ENCODE data around the gene CYP3A5. TPM values are rescaled to one million over a fixed set of nuclear protein-coding genes. Genes with fewer than 3 reads are reported as not detected.
"Not testable (repeated sequence)": the region's sequence is repeated elsewhere in the genome, so short reads cannot be mapped to it uniquely, and the experiment has no call there.

Gene CYP3A5
- total RNA-seq, 4 donors from 2014 or later = 0.91 to 4.6 (median 2.3) TPM

DNA sequence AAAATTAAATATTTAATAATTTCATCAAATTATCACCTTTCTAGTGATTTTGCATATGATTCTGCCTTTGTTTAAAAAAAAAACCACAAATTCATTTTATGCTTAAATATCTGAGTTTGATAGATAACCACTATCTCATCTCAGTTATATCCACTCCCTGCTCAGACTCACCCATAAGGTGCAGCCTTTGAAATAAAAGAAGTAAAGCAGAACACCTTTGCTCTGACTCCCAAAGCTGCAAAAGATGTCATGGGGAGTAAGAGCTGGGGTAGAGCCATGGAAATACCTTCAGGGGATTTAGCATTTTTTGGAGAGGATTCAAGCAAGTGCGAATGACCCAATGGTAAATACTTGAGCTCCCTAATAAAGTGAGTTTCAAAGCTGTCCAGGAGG is 15.1 kb upstream of the CYP3A5 start:
- intact Hi-C loops (cut with DNase I) = no loop called here
- peaks cover 0 to 12% (median 0%) of the 10 kb centered on the region in 4 donors for H3K4me1 ChIP-seq
- TF ChIP-seq POLR2A (IDR thresholded peaks at IDR 0.05; ENCODE audit: low read depth) (no peak), POLR2AphosphoS5 (IDR thresholded peaks at IDR 0.05) (no peak), EP300 (IDR thresholded peaks at IDR 0.05) (no peak)
- TF ChIP-seq, protein P1, sequence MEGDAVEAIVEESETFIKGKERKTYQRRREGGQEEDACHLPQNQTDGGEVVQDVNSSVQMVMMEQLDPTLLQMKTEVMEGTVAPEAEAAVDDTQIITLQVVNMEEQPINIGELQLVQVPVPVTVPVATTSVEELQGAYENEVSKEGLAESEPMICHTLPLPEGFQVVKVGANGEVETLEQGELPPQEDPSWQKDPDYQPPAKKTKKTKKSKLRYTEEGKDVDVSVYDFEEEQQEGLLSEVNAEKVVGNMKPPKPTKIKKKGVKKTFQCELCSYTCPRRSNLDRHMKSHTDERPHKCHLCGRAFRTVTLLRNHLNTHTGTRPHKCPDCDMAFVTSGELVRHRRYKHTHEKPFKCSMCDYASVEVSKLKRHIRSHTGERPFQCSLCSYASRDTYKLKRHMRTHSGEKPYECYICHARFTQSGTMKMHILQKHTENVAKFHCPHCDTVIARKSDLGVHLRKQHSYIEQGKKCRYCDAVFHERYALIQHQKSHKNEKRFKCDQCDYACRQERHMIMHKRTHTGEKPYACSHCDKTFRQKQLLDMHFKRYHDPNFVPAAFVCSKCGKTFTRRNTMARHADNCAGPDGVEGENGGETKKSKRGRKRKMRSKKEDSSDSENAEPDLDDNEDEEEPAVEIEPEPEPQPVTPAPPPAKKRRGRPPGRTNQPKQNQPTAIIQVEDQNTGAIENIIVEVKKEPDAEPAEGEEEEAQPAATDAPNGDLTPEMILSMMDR (IDR thresholded peaks at IDR 0.05) = no peak
- H3K27ac ChIP-seq (replicated peaks in 1 of 4) = no peak overlapping the region
- WGBS = 76% methylated on average over 1 of the region's 1 CpG
- no peaks in the 10 kb centered on the region for H3K36me3 ChIP-seq
- H3K9me3 ChIP-seq = peaks cover 0 to 7% (median 2%) of the 10 kb centered on the region in 4 donors
- DNase-seq (ENCODE audit: extremely low spot score) = no peak
- H3K27me3 ChIP-seq = no peaks in the 10 kb centered on the region
- no peak overlapping the region for H3K4me3 ChIP-seq

DNA sequence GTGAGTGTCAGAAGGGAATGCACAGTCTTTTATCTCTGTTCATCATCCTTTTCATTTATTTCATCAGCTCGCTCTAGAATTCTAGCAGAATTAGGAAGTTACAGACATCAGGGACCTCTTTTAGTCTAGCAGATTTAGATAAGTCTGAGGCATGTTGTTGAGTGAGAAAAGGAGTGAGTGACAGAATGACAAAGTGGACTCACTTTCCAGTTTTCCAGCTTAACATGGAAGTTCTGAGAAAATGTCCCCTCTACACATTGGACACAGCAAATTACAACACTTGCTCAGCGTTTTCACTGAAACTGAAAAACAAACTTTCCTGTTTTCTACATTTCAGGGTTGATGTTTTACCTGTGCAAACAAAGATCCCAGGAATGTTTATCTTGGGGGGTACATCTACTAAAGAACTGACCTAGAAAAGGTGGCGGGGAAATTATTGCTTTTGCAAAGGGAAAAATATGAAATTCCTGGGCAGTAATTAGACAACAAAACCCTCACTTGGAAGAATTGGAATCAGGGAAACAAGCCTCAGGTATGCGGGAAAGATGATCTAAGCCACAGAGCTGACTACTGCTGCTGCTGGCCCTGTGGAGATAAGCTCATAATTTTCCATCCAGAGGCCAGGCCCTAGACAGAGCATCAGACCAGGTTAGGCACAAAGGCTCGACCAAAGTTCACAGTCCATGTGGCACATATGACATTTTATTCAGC is 14.6 kb upstream of the CYP3A5 start:
- WGBS = 81% methylated on average over 5 of the region's 5 CpGs
- Histone ChIP-seq H3K9me3 (peaks cover 0 to 7% (median 2%) of the 10 kb centered on the region in 4 donors), H3K27me3 (no peaks in the 10 kb centered on the region), H3K27ac (replicated peaks in 1 of 4) (no peak overlapping the region), H3K36me3 (no peaks in the 10 kb centered on the region), H3K4me3 (no peak overlapping the region), H3K4me1 (peaks cover 0 to 11% (median 0%) of the 10 kb centered on the region in 4 donors)
- DNase-seq (ENCODE audit: extremely low spot score) = no peak
- intact Hi-C loops (cut with DNase I) = no loop called here
- TF ChIP-seq POLR2AphosphoS5 (IDR thresholded peaks at IDR 0.05) (no peak), EP300 (IDR thresholded peaks at IDR 0.05) (no peak), POLR2A (IDR thresholded peaks at IDR 0.05; ENCODE audit: low read depth) (no peak)
- TF ChIP-seq, protein P1 (IDR thresholded peaks at IDR 0.05) = no peak

DNA sequence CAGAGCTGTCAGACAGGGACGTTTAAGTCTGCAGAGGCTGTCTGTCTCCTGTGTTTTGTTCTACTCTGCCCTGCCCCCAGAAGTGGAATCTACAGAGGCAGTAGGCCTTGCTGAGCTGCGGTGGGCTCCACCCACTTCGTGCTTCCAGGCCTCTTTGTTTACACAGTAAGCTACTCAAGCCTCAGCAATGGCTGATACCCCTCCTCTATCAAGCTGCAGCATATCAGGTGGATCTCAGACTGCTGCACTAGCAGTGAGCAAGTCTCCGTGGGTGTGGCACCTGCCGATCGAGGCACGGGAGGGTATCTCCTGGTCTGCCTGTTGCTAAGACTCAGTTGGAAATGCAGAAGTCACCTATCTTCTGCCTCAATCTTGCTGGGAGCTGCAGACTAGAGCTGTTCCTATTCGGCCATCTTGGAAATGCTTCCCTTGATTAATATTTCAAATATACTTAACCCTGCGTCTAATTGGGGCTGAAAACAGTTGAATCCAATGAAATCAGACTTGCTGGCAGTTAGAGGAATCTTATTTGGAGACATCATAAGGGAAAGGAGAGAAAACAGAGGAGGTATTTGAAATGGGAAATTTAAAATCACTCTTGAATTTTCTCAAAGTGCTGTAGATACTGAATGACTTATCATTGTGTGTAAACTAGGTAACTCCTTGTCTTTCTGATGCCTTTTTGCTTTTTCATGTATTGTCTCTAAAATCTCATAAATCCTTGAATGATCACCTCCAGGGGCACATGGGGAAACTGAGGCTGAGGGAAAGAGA is 13.8 kb upstream of the CYP3A5 start:
- Histone ChIP-seq H3K36me3 (no peaks in the 10 kb centered on the region), H3K27ac (replicated peaks in 1 of 4) (no peak overlapping the region), H3K4me3 (no peak overlapping the region), H3K4me1 (peaks cover 0 to 4% (median 0%) of the 10 kb centered on the region in 4 donors), H3K9me3 (peaks cover 0 to 7% (median 2%) of the 10 kb centered on the region in 4 donors), H3K27me3 (no peaks in the 10 kb centered on the region)
- no peak for DNase-seq (ENCODE audit: extremely low spot score)
- intact Hi-C loops (cut with DNase I) = no loop called here
- WGBS = 55% methylated on average over 5 of the region's 9 CpGs
- TF ChIP-seq POLR2AphosphoS5 (IDR thresholded peaks at IDR 0.05) (no peak), EP300 (IDR thresholded peaks at IDR 0.05) (no peak), POLR2A (IDR thresholded peaks at IDR 0.05; ENCODE audit: low read depth) (no peak)
- TF ChIP-seq, protein P1 (IDR thresholded peaks at IDR 0.05) = no peak

DNA sequence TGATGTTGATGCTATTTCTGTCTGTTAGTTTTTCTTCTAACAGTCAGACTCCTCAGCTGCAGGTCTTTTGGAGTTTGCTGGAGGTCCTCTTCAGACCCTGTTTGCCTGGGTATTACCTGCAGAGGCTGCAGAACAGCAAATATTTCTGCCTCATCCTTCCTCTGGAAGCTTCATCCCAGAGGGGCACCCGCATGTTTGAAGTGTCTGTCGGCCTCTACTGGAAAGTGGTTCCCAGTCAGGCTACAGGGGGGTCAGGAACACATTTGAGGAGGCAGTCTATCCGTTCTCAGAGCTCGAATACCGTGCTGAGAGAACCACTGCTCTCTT is 13.3 kb upstream of the CYP3A5 start:
- Histone ChIP-seq H3K4me3 (no peak overlapping the region), H3K9me3 (peaks cover 0 to 7% (median 2%) of the 10 kb centered on the region in 4 donors), H3K4me1 (no peaks in the 10 kb centered on the region), H3K27ac (replicated peaks in 1 of 4) (no peak overlapping the region), H3K27me3 (no peaks in the 10 kb centered on the region), H3K36me3 (no peaks in the 10 kb centered on the region)
- intact Hi-C loops (cut with DNase I) = no loop called here
- DNase-seq (ENCODE audit: extremely low spot score) = no peak
- TF ChIP-seq, protein P1 (IDR thresholded peaks at IDR 0.05) = no peak
- TF ChIP-seq POLR2AphosphoS5 (IDR thresholded peaks at IDR 0.05) (no peak), POLR2A (IDR thresholded peaks at IDR 0.05; ENCODE audit: low read depth) (no peak), EP300 (IDR thresholded peaks at IDR 0.05) (no peak)
- 59% methylated on average over 5 of the region's 5 CpGs for WGBS

DNA sequence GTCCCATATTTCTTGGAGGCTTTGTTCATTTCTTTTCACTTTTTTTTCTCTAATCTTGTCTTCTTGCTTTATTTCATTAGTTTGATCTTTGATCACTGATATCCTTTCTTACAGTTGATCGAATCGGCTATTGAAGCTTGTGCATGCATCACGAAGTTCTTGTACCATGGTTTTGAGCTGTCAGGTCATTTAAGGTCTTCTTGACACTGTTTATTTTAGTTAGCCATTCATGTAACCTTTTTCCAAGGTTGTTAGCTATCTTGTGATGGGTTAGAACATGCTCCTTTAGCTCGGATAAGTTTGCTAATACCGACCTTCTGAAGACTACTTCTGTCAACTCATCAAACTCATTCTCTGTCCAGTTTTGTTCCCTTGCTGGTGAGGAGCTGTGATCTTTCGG is 12.8 kb upstream of the CYP3A5 start:
- H3K4me1 ChIP-seq; DNase-seq (ENCODE audit: extremely low spot score); H3K36me3 ChIP-seq; H3K27ac ChIP-seq (replicated peaks in 1 of 4); H3K4me3 ChIP-seq; H3K27me3 ChIP-seq; intact Hi-C loops (cut with DNase I); H3K9me3 ChIP-seq: not testable (repeated sequence)
- 87% methylated on average over 6 of the region's 6 CpGs for WGBS

DNA sequence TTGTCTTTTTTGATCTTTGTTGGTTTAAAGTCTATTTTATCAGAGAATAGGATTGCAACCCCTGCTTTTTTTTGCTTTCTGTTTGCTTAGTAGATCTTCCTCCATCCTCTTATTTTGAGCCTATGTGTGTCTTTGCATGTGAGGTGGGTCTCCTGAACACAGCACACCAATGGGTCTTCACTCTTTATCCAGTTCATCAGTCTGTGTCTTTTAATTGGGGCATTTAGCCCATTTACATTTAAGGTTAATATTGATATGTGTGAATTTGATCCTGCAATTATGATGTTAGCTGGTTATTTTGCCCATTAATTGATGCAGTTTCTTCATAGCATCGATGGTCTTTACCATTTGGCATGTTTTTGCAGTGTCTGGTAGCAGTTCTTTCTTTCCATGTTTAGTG is 11.9 kb upstream of the CYP3A5 start:
- H3K9me3 ChIP-seq; intact Hi-C loops (cut with DNase I); H3K27me3 ChIP-seq; DNase-seq (ENCODE audit: extremely low spot score); H3K4me3 ChIP-seq; H3K4me1 ChIP-seq; H3K36me3 ChIP-seq; H3K27ac ChIP-seq (replicated peaks in 1 of 4): not testable (repeated sequence)
- WGBS = 96% methylated on average over 1 of the region's 1 CpG

DNA sequence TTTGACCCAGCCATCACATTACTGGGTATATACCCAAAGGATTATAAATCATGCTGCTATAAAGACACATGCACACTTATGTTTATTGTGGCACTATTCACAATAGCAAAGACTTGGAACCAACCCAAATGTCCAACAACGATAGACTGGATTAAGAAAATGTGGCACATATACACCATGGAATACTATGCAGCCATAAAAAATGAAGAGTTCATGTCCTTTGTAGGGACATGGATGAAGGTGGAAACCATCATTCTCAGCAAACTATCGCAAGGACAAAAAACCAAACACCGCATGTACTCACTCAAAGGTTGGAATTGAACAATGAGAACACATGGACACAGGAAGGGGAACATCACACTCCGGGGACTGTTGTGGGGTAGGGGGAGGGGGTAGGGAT is 11.1 kb upstream of the CYP3A5 start:
- DNase-seq (ENCODE audit: extremely low spot score); H3K9me3 ChIP-seq; H3K4me1 ChIP-seq; H3K4me3 ChIP-seq; H3K27me3 ChIP-seq; intact Hi-C loops (cut with DNase I); H3K36me3 ChIP-seq; H3K27ac ChIP-seq (replicated peaks in 1 of 4): not testable (repeated sequence)
- WGBS = 88% methylated on average over 4 of the region's 4 CpGs

Data from esophagus muscularis mucosa (tissue), 4 donors.